Stimulated activated CD8-positive, alpha-beta memory T cell treated with anti-CD3 and anti-CD28 coated beads, Interleukin-4, amount 100 ng/mL, for 48 hours (primary cell): ENCODE measurements around the gene TIMM8A.
"Not testable (repeated sequence)": the region's sequence is repeated elsewhere in the genome, so short reads cannot be mapped to it uniquely, and the experiment has no call there.

ENCODE experiments used
- DNase-seq: peaks from one replicate; pipeline ENCODE4 v3.0.0-alpha.2; 2020

The TIMM8A gene

DNA sequence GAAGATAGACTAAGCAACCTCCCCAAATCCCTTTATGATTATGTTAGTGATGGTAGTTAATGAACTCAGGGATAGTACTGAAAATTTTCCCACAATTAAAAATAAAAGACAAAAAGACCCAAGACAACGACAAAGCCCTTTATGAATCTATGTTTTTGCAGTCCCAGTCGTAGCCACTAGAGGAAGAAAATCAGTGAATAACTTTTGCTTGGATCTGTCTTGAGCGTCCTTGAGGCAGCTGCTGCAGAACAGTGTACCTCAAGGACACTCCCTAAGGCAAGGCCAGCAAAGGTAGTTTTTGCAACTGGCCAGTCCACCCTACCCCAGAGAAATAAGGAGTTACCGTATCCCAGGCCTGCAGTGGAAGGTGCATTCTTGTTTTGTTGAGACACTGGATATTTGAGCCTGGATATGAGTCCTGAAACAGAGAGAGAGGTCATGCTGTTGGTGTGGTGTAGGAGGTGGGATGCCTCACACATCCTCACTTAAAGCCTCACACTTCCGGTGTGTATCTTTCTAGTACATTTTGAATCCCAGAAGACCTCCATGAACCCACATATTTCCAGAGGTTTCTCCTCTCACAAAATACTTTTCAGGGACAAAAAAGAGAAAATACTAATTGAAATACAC lies 8.7 kb upstream of the TIMM8A start:
- DNase-seq: no peak

GRCh38 chrX:101349193-101349562 lies 636 bp upstream of the TIMM8A start:
- DNase-seq: no peak

DNA sequence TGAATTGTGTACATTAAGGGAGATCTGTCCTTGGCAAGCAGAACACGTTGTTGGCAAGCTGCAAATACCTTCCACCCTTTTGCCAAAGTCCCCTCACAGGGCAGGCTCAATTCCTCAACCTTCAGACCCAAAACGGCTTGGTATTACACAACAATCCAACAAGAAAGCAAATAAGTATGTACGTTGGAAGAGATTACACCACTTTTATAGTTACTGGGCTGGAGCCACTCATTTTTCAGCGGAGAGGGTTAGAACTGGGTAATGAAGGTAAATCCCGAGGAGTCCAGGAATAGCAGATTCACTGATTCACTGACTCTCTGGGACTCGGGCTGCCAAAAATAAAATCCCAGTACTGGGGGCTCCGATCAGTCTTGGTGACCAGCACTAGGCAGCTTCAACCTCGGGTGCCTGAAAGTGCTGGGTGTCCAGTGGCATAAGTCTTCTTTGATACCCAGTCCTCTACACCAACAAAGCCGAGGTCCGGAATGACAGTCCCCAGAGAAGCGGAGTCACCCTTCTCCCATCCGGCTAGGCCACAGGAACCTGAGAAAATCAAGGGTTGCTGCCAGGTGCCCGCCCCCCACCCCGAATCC lies 587 bp downstream of the TIMM8A start:
- no peak for DNase-seq

- DNase-seq: no peak
Measured at GRCh38 chrX:101337776-101338271, 10.7 kb downstream of the TIMM8A start.

GRCh38 chrX:101334310-101334709 lies 14.2 kb downstream of the TIMM8A start:
- not testable (repeated sequence) for DNase-seq

GRCh38 chrX:101326600-101326999 lies 21.9 kb downstream of the TIMM8A start:
- DNase-seq: not testable (repeated sequence)

GRCh38 chrX:101303790-101304189 lies 44.8 kb downstream of the TIMM8A start:
- no peak for DNase-seq
